AG04450 (cell line): ENCODE measurements around the gene KIAA1549. TPM values are rescaled to one million over a fixed set of nuclear protein-coding genes. Genes with fewer than 3 reads are reported as not detected.

Experiments used
- CTCF ChIA-PET: fragments of 300-600, 350-600 bp; formaldehyde crosslinking; extraction: SDS; loops from one replicate; lab custom pipeline; 2022; ENCODE audit warnings: antibody characterized with exemption, inconsistent platforms; lab: Charles Lee
- POLR2A ChIA-PET: fragments of 350-600 bp; formaldehyde crosslinking; extraction: SDS; loops from one replicate; lab custom pipeline; 2021; ENCODE audit warnings: antibody characterized with exemption, inconsistent platforms; lab: Yijun Ruan, JAX
- DNase-seq: peaks from one replicate; pipeline ENCODE4 v3.0.0-alpha.2; 2011; ENCODE audit warnings: low read depth, low spot score
- H3K27ac ChIP-seq: one replicate; pipeline ENCODE4 v1.5.1; 2012; ENCODE audit warnings: low read depth, low read length, control low read depth
- H3K27me3 ChIP-seq: one replicate; pipeline ENCODE4 v1.6.0; 2012; ENCODE audit warnings: low read length; ENCODE audit not compliant: control insufficient read depth, insufficient read depth
- H3K4me3 ChIP-seq: 2 replicates; pipeline ENCODE4 v1.5.1; 2011; ENCODE audit warnings: mild to moderate bottlenecking, low read depth, low read length, control low read depth
- H3K9me3 ChIP-seq: 2 replicates; pipeline ENCODE4 v1.5.1; 2012; ENCODE audit warnings: low read length; ENCODE audit not compliant: control insufficient read depth, insufficient read depth
- polyA plus RNA-seq: library from polyadenylated mRNA; depleted of rRNA; stranded (reverse); fragments of >200 nt; gene quantifications from 2 replicates; pipeline ENCODE4 v1.2.3, GENCODE V29; 2011
- TF ChIP-seq, protein P1 (sequence below): IDR thresholded peaks from 2 replicates; pipeline ENCODE4 v1.5.1; 2011; ENCODE audit warnings: low read depth, low read length, control low read depth, inconsistent platforms

KIAA1549 gene
- polyA plus RNA-seq, 1 experiment = 2.9 TPM

DNA sequence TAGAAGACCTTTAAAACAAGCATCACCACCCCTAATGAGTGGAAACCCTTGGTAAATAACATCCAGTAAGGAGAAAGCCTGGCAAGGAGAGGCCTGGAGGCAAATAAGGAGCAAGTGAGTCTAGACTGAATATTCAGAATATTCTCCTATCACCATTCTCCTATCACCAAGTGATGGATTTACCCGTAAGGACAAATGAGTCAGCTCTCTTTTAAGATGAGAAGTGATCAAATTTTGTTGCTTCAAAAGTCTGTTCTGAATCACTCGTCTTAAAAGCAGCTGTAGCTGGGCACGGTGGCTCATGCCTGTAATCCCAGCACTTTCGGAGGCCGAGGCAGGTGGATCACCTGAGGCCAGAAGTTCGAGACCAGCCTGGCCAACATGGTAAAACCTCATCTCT, 28.4 kb downstream of the KIAA1549 start:
- DNase-seq = no peak
- H3K4me3 ChIP-seq = no peak overlapping the region
- no peaks in the 10 kb centered on the region for H3K9me3 ChIP-seq
- H3K27ac ChIP-seq = no peak overlapping the region
- no peaks in the 10 kb centered on the region for H3K27me3 ChIP-seq
- ChIA-PET CTCF (interaction anchor here (0.8 kb wide), 1 partner anchor 122 kb away, joined by 3 read pairs; no protein-coding TSS in a partner anchor), POLR2A (no interaction called here)
- TF ChIP-seq, protein P1, sequence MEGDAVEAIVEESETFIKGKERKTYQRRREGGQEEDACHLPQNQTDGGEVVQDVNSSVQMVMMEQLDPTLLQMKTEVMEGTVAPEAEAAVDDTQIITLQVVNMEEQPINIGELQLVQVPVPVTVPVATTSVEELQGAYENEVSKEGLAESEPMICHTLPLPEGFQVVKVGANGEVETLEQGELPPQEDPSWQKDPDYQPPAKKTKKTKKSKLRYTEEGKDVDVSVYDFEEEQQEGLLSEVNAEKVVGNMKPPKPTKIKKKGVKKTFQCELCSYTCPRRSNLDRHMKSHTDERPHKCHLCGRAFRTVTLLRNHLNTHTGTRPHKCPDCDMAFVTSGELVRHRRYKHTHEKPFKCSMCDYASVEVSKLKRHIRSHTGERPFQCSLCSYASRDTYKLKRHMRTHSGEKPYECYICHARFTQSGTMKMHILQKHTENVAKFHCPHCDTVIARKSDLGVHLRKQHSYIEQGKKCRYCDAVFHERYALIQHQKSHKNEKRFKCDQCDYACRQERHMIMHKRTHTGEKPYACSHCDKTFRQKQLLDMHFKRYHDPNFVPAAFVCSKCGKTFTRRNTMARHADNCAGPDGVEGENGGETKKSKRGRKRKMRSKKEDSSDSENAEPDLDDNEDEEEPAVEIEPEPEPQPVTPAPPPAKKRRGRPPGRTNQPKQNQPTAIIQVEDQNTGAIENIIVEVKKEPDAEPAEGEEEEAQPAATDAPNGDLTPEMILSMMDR = no peak

DNA sequence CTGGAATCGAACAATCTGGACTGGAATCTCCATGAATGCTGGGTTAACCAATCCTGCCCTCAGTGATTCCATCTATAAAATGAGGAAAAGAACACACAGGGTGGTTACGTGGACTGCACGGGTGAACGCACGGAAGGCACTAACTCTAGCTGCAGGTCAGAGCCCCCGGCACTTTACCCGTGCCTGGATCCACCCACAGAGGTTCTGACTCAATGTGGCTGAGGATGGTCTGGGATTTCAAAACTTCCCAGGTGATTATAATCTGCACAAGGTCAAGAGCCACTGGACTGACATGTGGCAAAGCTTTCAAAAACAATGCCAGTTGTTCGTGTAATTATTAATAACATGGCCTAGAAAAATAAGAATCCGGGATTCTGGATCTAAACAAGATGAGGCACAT, 29.2 kb downstream of the KIAA1549 start:
- H3K4me3 ChIP-seq = no peak overlapping the region
- CTCF ChIA-PET = interaction anchor here (0.8 kb wide), 1 partner anchor 123 kb away, joined by 3 read pairs; no protein-coding TSS in a partner anchor
- H3K27me3 ChIP-seq = no peaks in the 10 kb centered on the region
- DNase-seq = no peak
- TF ChIP-seq, protein P1 = no peak
- H3K9me3 ChIP-seq = no peaks in the 10 kb centered on the region
- POLR2A ChIA-PET = no interaction called here
- H3K27ac ChIP-seq = no peak overlapping the region

DNA sequence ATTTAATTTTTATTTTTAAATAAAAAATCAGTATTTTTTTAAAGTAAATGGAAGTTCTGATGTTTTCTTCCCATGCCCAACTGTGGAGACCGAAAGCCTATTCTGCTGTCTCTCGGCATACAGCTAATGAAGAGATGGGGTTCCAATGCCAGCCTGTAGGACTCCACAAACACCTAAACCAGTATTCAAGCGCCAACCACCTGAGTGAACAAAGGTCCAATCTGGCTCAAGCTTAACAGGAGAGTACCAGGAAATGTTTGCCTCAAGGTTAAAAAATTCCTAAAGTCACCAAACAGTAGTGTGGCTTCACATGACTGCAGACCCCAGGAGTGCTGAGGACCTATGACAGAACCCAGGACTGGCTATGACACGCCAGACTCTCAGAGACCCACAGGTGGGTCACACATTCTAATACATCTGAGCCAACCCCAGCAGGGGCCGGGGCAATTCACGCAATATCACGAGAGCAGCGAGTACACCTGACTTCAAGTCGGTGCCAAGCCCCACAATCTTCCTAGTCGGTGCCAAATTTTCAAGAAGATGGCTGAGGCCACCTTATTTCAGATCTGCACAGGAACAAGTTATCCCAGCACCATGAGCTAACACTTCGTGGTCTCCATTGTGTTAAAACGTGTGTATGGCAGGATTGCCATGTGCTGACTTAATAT, 31.6 kb downstream of the KIAA1549 start:
- CTCF ChIA-PET = no interaction called here
- Histone ChIP-seq H3K4me3 (no peak overlapping the region), H3K9me3 (no peaks in the 10 kb centered on the region), H3K27me3 (no peaks in the 10 kb centered on the region), H3K27ac (no peak overlapping the region)
- DNase-seq = no peak
- POLR2A ChIA-PET = no interaction called here
- TF ChIP-seq, protein P1 = no peak

DNA sequence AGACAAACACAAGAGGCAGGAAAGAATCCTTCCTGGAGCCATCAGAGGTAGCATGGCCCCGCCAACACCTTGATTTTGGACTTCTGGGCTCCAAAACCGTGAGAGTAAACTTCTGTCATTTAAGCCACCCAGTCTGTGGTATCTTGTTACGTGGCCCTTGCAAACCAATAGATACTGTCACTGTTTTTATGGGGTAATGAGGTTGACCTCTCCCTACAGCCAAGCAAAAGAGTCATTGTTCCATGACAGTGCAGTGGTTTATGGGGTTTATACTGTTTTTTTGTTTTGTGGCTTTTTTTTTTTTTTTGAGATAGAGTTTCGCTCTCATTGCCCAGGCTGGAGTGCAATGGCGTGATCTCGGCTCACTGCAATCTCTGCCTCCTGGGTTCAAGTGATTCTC, 32.8 kb downstream of the KIAA1549 start:
- POLR2A ChIA-PET = no interaction called here
- Histone ChIP-seq H3K27ac (no peak overlapping the region), H3K9me3 (no peaks in the 10 kb centered on the region), H3K4me3 (no peak overlapping the region), H3K27me3 (no peaks in the 10 kb centered on the region)
- TF ChIP-seq, protein P1 = no peak
- DNase-seq = no peak
- CTCF ChIA-PET = no interaction called here

DNA sequence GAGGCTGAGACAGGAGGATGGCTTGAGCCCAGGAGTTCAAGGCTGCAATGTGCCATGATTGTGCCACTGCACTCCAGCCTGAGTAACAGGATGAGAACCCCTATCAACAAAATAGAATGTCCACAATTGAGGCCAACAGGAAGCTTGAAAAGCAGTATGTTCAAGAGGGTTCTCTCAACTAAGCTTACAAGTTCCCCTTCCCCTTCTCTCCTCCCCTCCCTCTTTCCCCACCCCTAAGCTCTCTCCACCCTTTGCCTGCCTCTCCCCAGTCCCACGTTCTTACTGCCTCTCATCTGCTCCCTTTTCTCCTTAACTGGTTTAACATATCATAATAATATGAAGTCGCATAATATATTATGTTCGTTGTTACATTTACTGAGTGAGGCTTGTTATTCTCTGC, 35.4 kb downstream of the KIAA1549 start:
- no peak for DNase-seq
- POLR2A ChIA-PET = no interaction called here

More for the DNA sequence above, 35.4 kb downstream of the KIAA1549 start:
- no peaks in the 10 kb centered on the region for H3K9me3 ChIP-seq
- no peak overlapping the region for H3K4me3 ChIP-seq
- CTCF ChIA-PET = no interaction called here
- TF ChIP-seq, protein P1 = no peak
- no peaks in the 10 kb centered on the region for H3K27me3 ChIP-seq
- no peak overlapping the region for H3K27ac ChIP-seq
